Mucosa of stomach (tissue), 1 donor: Measurements from ENCODE around the gene CTNND2.

ENCODE experiments used
- H3K27me3 ChIP-seq: one replicate; pipeline ENCODE4 v1.7.0; 2013; ENCODE audit warnings: mild to moderate bottlenecking, low read length; ENCODE audit not compliant: control insufficient read depth, insufficient read depth
- H3K36me3 ChIP-seq: one replicate; pipeline ENCODE4 v1.7.0; 2013; ENCODE audit warnings: low read length; ENCODE audit not compliant: control insufficient read depth, insufficient read depth
- H3K4me1 ChIP-seq: one replicate; pipeline ENCODE4 v1.7.0; 2013; ENCODE audit warnings: mild to moderate bottlenecking, low read length; ENCODE audit not compliant: control insufficient read depth, insufficient read depth
- H3K4me3 ChIP-seq: one replicate; pipeline ENCODE4 v1.7.0; 2013; ENCODE audit warnings: low read length
- H3K9ac ChIP-seq: one replicate; pipeline ENCODE4 v1.7.0; 2013; ENCODE audit warnings: mild to moderate bottlenecking, low read length, moderate library complexity
- H3K9me3 ChIP-seq: one replicate; pipeline ENCODE4 v1.7.0; 2013; ENCODE audit warnings: mild to moderate bottlenecking, low read length, moderate library complexity; ENCODE audit not compliant: control insufficient read depth
- donor health status: Pancreatic carcinoma.

The CTNND2 gene

DNA sequence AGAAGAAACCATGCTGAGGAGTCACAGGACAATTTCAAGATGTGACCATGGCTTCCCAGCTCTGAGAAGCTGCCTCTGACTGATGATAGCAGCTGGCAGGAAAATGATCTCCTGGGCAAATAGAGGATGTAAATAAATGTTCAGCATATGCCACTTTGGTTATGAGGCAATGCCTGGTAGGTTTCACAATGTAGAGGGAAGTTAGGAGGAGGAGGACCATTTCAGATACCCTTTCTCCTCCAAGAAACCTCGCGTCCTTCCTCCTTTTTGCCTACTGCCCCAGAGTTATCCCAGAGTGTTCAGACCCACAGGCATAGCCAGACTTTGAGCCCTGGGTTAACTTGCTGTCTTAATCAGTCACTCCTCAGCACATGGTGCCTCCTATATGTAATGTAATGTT is 601.6 kb downstream of the CTNND2 start:
- Histone ChIP-seq H3K9ac (no peak overlapping the region), H3K27me3 (no peaks in the 10 kb centered on the region), H3K4me1 (no peaks in the 10 kb centered on the region), H3K4me3 (no peak overlapping the region), H3K9me3 (no peaks in the 10 kb centered on the region), H3K36me3 (no peaks in the 10 kb centered on the region)

DNA sequence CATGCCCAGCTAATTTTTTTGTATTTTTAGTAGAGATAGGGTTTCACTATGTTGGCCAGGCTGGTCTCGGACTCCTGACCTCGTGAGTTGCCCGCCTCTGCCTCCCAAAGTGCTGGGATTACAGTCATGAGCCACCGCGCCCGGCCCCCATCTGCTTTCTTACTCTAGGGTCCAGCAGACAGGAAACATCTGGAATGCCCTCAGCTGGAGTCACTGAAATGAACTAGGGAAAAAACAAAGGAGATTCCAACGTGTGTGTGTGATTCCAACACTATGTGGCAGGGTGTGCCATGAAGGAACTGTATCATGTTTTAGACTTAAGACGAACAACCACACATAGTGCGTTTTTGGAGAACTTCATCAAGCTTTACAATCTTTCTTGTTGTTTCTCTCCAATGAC is 603.1 kb downstream of the CTNND2 start:
- H3K9me3 ChIP-seq = no peaks in the 10 kb centered on the region
- H3K4me1 ChIP-seq = no peaks in the 10 kb centered on the region
- no peak overlapping the region for H3K4me3 ChIP-seq
- H3K36me3 ChIP-seq = no peaks in the 10 kb centered on the region
- no peak overlapping the region for H3K9ac ChIP-seq
- H3K27me3 ChIP-seq = no peaks in the 10 kb centered on the region

DNA sequence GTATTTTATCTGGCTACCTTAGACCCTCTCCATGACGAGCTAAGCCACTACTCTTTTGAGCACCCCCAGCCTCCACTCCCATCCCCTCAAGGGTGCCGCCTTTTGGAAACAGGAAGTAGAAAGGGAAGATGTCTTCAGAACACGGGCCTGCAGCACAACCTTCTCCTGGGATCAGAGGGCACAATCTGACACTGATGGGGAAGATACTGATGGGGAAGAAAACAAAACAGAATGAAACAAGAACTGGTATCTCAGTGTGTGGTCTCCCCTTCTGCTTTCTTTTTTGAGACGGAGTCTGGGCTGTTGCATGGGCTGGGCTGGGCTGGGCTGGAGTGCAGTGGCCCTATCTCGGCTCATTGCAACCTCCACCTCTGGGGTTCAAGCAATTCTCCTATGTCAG is 603.5 kb downstream of the CTNND2 start:
- Histone ChIP-seq H3K9me3 (no peaks in the 10 kb centered on the region), H3K4me3 (no peak overlapping the region), H3K4me1 (no peaks in the 10 kb centered on the region), H3K36me3 (no peaks in the 10 kb centered on the region), H3K9ac (no peak overlapping the region), H3K27me3 (no peaks in the 10 kb centered on the region)

DNA sequence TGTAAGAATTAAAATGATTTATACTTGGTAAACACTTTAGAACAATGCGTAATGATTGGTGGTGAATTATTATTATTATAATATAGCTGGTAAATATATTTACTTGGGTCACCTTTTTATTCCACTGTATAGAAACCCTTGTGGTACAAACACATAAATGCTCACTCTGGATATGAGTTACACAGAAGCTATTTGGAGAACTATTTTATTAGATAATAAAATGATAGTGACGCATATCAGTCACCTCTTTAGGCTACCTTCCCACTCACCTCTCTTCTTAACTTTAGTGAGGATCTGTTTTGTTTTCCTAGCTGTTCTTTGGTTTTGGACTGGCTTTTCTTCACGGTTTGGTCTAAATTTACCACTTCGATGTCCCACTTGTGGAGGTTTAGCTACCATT is 605.4 kb downstream of the CTNND2 start:
- H3K9ac ChIP-seq = no peak overlapping the region
- no peaks in the 10 kb centered on the region for H3K27me3 ChIP-seq
- H3K9me3 ChIP-seq = no peaks in the 10 kb centered on the region
- no peaks in the 10 kb centered on the region for H3K4me1 ChIP-seq
- no peak overlapping the region for H3K4me3 ChIP-seq
- H3K36me3 ChIP-seq = no peaks in the 10 kb centered on the region

DNA sequence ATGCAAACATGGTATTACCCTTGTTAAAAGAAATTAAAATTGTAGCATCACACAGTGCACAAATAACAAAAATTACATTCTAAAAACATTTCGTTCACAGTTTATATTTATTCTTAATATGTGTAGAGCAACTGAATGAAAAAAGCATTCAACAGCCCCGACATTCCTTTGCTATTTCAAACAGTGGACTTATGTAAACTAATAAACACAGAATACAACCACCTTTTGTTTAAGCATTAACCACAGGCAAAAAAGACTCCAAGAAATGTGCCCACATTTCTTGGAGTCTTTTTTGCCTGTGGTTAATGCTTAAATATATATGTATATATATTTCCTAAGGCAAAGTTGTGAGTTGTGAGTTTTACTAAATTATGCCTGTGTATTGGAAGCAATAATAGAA is 610.7 kb downstream of the CTNND2 start:
- Histone ChIP-seq H3K9ac (no peak overlapping the region), H3K27me3 (no peaks in the 10 kb centered on the region), H3K9me3 (no peaks in the 10 kb centered on the region), H3K4me1 (no peaks in the 10 kb centered on the region), H3K4me3 (no peak overlapping the region), H3K36me3 (no peaks in the 10 kb centered on the region)

DNA sequence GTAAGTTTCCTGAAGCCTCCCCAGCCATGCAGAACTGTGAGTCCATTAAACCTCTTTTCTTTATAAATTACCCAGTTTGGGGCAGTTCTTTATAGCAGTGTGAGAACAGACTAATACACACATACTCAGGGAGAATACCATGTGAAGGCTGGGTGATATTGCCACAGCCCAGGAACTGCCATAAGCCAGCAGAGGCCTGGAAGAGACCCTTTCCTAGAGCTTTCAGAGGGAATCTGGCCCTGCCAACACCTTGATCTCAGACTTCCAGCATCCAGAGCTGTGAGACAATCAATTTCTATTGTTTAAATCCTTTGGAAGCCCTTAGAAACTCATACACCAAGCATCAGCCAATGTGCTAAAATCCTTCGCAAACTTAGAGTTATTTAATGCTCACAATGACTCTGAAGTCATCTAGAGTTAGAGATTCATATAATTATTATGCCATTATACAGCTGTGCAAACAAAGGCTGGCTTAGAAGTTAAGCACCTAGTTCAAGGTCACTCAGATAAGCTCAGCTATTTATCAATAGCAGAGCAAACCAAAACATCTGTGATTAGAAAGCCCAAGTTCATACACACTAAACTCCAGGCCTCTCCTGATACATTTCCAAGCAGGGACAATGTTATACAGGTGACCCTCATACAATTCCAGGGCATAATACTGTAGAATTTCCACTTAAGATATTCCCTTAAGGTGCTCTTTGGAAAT is 611.4 kb downstream of the CTNND2 start:
- Histone ChIP-seq H3K4me1 (no peaks in the 10 kb centered on the region), H3K27me3 (no peaks in the 10 kb centered on the region), H3K4me3 (no peak overlapping the region), H3K9me3 (no peaks in the 10 kb centered on the region), H3K36me3 (no peaks in the 10 kb centered on the region), H3K9ac (no peak overlapping the region)

DNA sequence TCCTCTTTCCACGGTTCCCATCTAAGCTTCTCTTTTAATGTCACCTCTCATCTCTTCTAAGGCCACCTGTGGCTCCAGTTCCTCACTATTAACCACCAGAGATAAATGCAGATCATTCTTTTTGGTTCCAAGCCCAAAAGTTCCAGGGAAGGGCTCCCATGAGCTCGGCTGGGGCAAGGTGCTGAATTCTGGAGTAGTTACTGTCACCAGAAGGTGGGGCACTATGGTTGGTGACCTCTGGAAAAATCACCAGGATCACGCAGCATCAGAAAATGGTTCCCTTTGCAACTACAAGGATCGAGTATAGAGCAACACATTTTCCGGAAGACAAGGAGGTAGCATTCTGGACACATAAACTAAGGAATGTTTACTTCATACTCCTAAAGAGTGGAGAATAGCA is 614.5 kb downstream of the CTNND2 start:
- no peaks in the 10 kb centered on the region for H3K4me1 ChIP-seq
- no peaks in the 10 kb centered on the region for H3K27me3 ChIP-seq
- H3K9me3 ChIP-seq = no peaks in the 10 kb centered on the region
- no peaks in the 10 kb centered on the region for H3K36me3 ChIP-seq
- H3K9ac ChIP-seq = no peak overlapping the region
- H3K4me3 ChIP-seq = no peak overlapping the region

DNA sequence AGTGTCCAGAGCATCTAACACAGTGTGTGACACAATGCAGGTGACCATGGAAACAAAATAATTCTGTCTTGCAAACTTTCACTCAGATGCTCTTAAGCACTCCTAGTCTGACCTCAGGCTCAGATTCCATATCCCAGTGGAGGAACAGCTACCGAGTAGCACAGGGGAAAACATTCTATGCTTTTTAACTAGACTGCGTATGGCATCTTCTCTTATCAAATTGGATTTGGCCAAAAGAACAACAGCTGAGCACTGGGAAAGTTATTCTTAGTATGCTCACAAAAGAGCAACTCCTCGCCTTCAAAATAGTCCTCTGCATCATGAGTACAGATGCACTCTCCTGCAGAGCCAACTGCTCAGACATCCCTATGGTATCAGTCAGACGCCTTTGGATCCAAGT is 615.0 kb downstream of the CTNND2 start:
- Histone ChIP-seq H3K27me3 (no peaks in the 10 kb centered on the region), H3K36me3 (no peaks in the 10 kb centered on the region), H3K9ac (no peak overlapping the region), H3K4me3 (no peak overlapping the region), H3K4me1 (no peaks in the 10 kb centered on the region), H3K9me3 (no peaks in the 10 kb centered on the region)

DNA sequence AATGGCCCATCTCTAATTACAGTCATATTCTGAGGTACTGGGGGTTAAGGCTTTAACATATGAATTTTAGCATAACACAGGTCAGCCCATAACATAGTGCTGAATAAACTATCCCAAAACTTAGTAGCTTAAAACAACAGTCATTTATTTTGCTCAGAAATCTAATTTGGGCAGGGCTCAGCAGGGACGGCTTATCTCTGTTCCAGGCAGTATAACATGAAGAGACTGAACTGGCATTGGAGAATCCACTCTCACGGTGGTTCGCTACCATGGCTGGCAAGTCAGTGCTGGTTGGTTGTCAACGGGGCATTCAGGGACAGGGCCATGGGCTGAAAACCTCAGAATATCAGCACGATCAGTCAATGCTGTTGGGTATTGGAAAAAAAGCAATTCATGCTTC is 622.4 kb downstream of the CTNND2 start:
- H3K9ac ChIP-seq = no peak overlapping the region
- no peaks in the 10 kb centered on the region for H3K36me3 ChIP-seq

DNA sequence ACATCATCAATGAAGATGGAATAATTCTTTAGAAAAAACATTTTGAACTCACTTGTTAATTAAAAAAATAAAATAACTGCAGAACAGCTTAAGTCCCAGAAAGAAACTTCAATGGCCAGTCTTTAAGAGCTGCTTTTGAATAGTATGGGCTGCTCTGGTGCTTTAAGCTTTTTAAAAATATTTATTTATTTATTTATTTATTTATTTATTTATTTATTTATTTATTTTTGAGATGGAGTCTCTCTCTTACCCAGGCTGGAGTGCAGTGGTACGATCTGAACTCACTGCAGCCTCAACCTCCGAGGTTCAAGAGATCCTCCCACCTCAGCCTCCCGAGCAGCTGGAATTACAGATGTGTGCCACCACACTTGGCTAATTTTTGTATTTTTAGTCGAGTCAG is 626.9 kb downstream of the CTNND2 start:
- Histone ChIP-seq H3K27me3 (no peaks in the 10 kb centered on the region), H3K9me3 (no peaks in the 10 kb centered on the region), H3K4me3 (no peak overlapping the region), H3K9ac (no peak overlapping the region), H3K4me1 (no peaks in the 10 kb centered on the region), H3K36me3 (no peaks in the 10 kb centered on the region)

More for the DNA sequence above, 622.4 kb downstream of the CTNND2 start:
- H3K4me1 ChIP-seq = no peaks in the 10 kb centered on the region
- no peaks in the 10 kb centered on the region for H3K27me3 ChIP-seq
- no peaks in the 10 kb centered on the region for H3K9me3 ChIP-seq
- no peak overlapping the region for H3K4me3 ChIP-seq

DNA sequence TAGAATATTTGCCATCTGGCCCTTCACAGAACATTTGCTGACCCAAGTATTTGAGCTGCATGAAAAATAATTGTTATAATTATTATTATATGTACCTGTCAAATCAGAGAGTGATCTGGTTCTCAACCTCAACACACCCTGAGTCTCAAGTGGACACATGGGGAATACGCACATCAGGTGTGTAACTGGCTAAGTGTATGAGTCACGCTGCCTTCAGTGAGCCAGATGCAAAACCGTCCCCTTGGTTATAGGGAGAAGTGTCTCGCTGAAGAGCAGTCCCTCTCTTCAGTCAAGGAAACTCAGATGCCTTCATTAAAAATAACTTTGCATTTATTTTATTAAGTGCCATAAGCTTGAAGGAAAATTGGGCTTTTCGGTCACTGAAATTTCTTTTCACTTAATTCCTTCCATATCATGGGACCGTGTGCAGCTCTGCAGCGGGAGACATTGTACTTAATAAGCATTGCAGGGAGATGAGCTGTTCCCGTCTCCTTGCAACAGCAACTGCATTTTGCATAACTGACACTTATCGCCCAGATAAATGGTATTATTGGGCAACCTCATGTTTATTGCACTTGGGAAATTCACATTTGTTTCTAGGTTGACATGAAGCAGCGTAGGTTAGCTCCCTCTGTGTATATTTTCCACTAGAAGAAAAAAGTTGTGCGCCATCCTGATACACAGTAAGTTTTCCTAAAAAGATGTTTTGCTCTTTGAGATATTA is 630.9 kb downstream of the CTNND2 start:
- H3K4me1 ChIP-seq = no peaks in the 10 kb centered on the region
- no peaks in the 10 kb centered on the region for H3K36me3 ChIP-seq
- H3K9me3 ChIP-seq = no peaks in the 10 kb centered on the region
- no peaks in the 10 kb centered on the region for H3K27me3 ChIP-seq
- no peak overlapping the region for H3K4me3 ChIP-seq
- H3K9ac ChIP-seq = no peak overlapping the region

DNA sequence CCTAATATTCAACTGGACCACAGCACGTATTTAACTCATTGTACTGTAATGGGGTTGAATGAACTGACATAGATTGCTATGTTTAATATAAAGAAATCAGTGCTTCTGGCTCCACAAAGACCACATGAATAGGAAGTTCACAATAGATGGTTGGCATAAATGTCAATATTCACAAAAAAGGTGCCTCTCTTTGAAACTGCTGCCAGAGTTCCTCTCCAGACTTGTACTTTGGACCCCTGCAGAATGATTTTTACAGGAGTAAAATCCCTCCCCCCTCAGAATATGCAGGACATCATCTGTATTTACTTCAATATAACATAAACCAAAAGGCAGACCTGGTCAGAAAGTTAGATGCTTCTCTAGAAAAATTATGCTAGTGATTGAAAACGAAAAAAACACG is 634.7 kb downstream of the CTNND2 start:
- Histone ChIP-seq H3K4me3 (no peak overlapping the region), H3K4me1 (no peaks in the 10 kb centered on the region), H3K9ac (no peak overlapping the region), H3K36me3 (no peaks in the 10 kb centered on the region), H3K27me3 (no peaks in the 10 kb centered on the region), H3K9me3 (no peaks in the 10 kb centered on the region)
